Skeletal muscle satellite cell (primary cell): Measurements from ENCODE around the gene TBCD.

Experiments used
- H3K27me3 ChIP-seq: 2 replicates; pipeline ENCODE4 v1.7.0; 2013; ENCODE audit warnings: low read length; ENCODE audit not compliant: control insufficient read depth, insufficient read depth
- H3K36me3 ChIP-seq: 2 replicates; pipeline ENCODE4 v1.7.0; 2013; ENCODE audit warnings: mild to moderate bottlenecking, control low read depth, low read length; ENCODE audit not compliant: insufficient read depth
- H3K4me1 ChIP-seq: 2 replicates; pipeline ENCODE4 v1.7.0; 2013; ENCODE audit warnings: low read length; ENCODE audit not compliant: control insufficient read depth, insufficient read depth
- H3K4me2 ChIP-seq: 2 replicates; pipeline ENCODE4 v1.7.0; 2013; ENCODE audit warnings: mild to moderate bottlenecking, low read length
- H3K4me3 ChIP-seq: 2 replicates; pipeline ENCODE4 v1.7.0; 2013; ENCODE audit warnings: low read length
- H3K9ac ChIP-seq: 2 replicates; pipeline ENCODE4 v1.7.0; 2013; ENCODE audit warnings: mild to moderate bottlenecking, low read depth, low read length, moderate library complexity
- H3K9me3 ChIP-seq: replicated peaks from 2 replicates; pipeline ENCODE4 v1.7.0; 2013; ENCODE audit warnings: mild to moderate bottlenecking, control low read depth, low read length

The TBCD gene

GRCh38 chr17:82808006-82808405 is 56.1 kb downstream of the TBCD start:
- no peak overlapping the region for H3K4me3 ChIP-seq
- peaks cover 12% of the 10 kb centered on the region for H3K36me3 ChIP-seq

DNA sequence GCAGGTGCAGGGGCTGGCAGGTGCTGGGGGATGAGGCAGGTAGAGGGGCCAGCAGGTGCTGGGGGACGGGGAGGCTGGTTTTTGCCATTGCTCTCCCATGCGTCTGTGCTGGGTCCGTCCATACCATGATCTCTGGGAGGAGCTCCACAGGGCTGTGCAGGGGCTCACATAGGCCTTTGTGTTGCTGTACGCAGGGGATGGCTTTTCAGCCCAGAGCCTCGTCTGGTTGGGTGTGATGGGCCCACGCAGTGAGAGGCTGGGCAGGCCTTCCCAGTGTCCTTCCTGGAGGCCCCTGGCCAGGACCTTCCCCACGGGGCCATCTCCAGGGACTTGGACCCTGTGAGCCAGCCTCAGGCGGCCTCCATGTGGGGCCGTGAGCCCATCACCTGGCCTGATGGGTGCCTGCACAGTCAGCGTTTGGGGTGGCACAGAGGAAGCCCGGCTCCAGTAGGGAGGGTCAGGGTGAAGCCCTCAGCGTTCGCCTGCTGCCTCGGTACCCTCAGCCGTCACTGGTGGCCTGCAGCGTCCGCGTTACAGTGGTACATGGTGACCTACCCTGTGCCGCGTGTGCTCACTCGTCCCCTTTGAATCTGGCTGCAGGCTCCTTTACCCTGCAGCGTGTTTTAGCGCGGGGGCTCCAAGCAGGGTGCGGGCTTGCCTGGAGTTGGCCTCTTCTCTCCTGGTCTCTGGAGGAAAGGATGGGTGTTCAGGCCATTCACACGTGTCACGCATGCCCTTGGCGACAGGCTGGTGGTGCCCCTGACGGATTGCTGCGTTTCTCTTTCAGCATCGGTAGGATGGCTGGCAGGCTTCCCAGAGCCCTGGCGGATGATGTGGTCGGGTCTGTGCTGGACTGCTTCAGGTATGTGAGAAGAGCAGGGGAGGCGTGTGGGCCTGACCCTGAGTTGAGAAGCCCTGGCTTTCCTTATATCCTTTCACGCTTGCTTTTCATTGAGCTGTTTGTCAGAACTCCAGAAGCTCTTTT is 57.3 kb downstream of the TBCD start:
- Histone ChIP-seq H3K4me3 (no peak overlapping the region), H3K9me3 (no peaks in the 10 kb centered on the region), H3K36me3 (peaks cover 12% of the 10 kb centered on the region), H3K4me1 (peaks cover 9% of the 10 kb centered on the region), H3K4me2 (no peak overlapping the region), H3K27me3 (no peaks in the 10 kb centered on the region), H3K9ac (no peak overlapping the region)

More at GRCh38 chr17:82808006-82808405, 56.1 kb downstream of the TBCD start:
- Histone ChIP-seq H3K9me3 (no peaks in the 10 kb centered on the region), H3K27me3 (no peaks in the 10 kb centered on the region), H3K9ac (no peak overlapping the region), H3K4me2 (no peak overlapping the region), H3K4me1 (peaks cover 9% of the 10 kb centered on the region)

GRCh38 chr17:82810644-82811430 is 59.0 kb downstream of the TBCD start:
- no peak overlapping the region for H3K9ac ChIP-seq
- peaks cover 21% of the 10 kb centered on the region for H3K36me3 ChIP-seq
- no peaks in the 10 kb centered on the region for H3K4me1 ChIP-seq
- no peak overlapping the region for H3K4me3 ChIP-seq
- H3K4me2 ChIP-seq, result no peak overlapping the region
- no peaks in the 10 kb centered on the region for H3K9me3 ChIP-seq
- H3K27me3 ChIP-seq, result no peaks in the 10 kb centered on the region

GRCh38 chr17:82812058-82812457 is 60.2 kb downstream of the TBCD start:
- Histone ChIP-seq H3K4me1 (no peaks in the 10 kb centered on the region), H3K27me3 (no peaks in the 10 kb centered on the region), H3K9ac (no peak overlapping the region), H3K36me3 (peaks cover 27% of the 10 kb centered on the region), H3K9me3 (no peaks in the 10 kb centered on the region), H3K4me2 (no peak overlapping the region), H3K4me3 (no peak overlapping the region)

GRCh38 chr17:82812601-82813000 is 60.7 kb downstream of the TBCD start:
- Histone ChIP-seq H3K9me3 (no peaks in the 10 kb centered on the region), H3K4me2 (no peak overlapping the region), H3K9ac (no peak overlapping the region), H3K4me1 (no peaks in the 10 kb centered on the region), H3K27me3 (no peaks in the 10 kb centered on the region), H3K4me3 (no peak overlapping the region), H3K36me3 (peaks cover 27% of the 10 kb centered on the region)

DNA sequence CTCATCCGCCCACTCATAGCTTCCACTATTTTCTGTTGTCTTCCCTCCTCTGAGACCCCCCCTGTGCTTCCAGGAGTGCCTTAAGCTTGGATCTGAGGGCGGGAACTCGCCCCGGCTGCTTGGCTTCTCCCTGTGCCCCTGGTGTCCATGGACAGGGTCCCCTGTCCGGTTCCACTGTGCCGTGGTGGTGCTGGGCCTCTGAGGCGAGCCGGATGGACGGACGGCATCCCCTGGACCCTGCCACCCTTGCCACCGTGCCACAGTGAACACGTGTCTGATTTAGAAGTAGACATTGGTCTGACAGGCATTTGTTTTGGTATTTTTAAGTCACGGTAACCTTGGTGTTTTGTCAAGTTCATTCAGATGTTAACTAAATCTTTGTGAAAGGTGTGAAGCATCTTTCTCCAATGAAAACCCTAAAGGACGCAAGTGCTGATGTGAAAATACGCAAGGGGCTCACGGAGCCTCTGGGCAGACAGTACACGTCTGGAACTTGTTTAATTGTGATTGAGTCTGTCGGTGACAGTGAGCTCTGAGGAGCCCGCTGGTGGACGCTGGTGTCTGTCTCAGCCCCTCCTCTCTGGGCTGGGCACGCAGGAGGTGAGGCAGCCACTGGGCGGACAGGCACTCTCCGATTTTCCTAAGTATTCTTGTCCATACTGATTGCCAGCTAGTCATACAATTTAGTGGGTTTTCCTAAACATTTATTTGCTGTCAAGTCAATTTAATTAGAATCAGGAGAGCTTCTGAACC is 61.6 kb downstream of the TBCD start:
- H3K4me3 ChIP-seq, result no peak overlapping the region
- H3K36me3 ChIP-seq, result peaks cover 27% of the 10 kb centered on the region
- no peak overlapping the region for H3K9ac ChIP-seq
- no peaks in the 10 kb centered on the region for H3K27me3 ChIP-seq
- no peaks in the 10 kb centered on the region for H3K4me1 ChIP-seq
- no peaks in the 10 kb centered on the region for H3K9me3 ChIP-seq
- no peak overlapping the region for H3K4me2 ChIP-seq

DNA sequence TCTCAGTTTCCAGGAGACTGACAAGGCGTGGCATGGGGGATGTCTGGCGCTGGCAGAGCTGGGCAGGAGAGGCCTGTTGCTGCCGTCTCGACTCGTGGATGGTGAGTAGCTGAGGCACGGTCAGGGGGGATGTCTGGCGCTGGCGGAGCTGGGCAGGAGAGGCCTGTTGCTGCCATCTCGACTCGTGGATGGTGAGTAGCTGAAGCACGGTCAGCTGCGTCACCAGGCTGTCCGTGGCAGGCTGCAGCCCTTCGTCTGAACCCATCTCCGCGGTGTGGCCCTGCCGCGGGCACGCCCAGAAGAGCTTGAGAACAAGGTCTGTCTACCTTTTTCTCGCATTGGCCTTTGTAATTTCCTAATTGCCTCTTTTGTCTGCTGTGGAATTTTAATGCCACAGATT is 63.0 kb downstream of the TBCD start:
- H3K36me3 ChIP-seq, result peaks cover 26% of the 10 kb centered on the region

DNA sequence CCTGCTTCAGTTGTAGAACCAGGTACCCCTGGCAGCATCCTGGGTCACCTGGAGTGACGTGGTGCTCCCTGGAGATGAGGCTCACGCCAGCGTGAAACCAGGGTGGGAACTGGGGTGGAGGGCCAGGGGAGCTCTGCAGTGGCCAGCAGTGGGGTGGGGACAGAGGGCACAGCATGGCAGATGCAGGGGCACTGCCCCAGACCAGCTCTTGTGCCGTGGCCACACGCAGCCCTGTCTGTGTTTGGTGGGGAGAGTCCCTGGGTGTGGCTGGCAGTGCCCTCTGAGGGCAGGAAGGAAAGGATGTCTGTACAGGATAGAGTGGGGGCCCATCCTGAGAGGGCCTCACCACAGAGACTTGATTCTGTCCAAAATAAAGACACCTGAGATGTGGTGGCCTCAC is 63.5 kb downstream of the TBCD start:
- H3K4me2 ChIP-seq, result no peak overlapping the region
- no peak overlapping the region for H3K4me3 ChIP-seq
- peaks cover 26% of the 10 kb centered on the region for H3K36me3 ChIP-seq
- H3K4me1 ChIP-seq, result no peaks in the 10 kb centered on the region
- peaks cover 3% of the 10 kb centered on the region for H3K9me3 ChIP-seq
- H3K9ac ChIP-seq, result no peak overlapping the region
- no peaks in the 10 kb centered on the region for H3K27me3 ChIP-seq

More for the DNA sequence above, 63.0 kb downstream of the TBCD start:
- no peaks in the 10 kb centered on the region for H3K4me1 ChIP-seq
- no peak overlapping the region for H3K4me2 ChIP-seq
- H3K27me3 ChIP-seq, result no peaks in the 10 kb centered on the region
- H3K4me3 ChIP-seq, result no peak overlapping the region
- H3K9ac ChIP-seq, result no peak overlapping the region
- no peaks in the 10 kb centered on the region for H3K9me3 ChIP-seq

GRCh38 chr17:82815790-82816305 is 64.0 kb downstream of the TBCD start:
- peaks cover 26% of the 10 kb centered on the region for H3K36me3 ChIP-seq
- H3K27me3 ChIP-seq, result no peaks in the 10 kb centered on the region
- no peak overlapping the region for H3K4me3 ChIP-seq
- H3K9me3 ChIP-seq, result peaks cover 6% of the 10 kb centered on the region
- no peak overlapping the region for H3K4me2 ChIP-seq
- no peaks in the 10 kb centered on the region for H3K4me1 ChIP-seq
- H3K9ac ChIP-seq, result no peak overlapping the region

DNA sequence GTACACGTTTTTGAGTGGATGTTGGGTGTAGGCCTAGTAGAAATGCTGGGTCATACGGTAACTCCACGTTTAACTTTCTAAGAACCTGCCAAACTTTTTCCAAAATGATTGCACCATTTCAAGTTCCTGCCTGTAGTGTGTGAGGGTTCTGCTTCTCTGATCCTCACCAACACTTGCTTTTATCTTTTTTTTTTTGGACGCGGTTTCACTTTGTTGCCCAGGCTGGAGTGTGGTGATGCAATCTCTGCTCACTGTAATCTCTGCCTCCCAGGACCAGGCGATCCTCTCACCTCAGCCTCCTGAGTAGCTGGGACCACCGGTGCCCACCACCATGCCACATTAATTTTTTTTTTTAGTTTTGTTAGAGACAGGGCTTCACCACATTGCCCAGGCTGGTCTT is 64.5 kb downstream of the TBCD start:
- Histone ChIP-seq H3K9ac (no peak overlapping the region), H3K4me2 (no peak overlapping the region), H3K36me3 (peaks cover 26% of the 10 kb centered on the region), H3K27me3 (no peaks in the 10 kb centered on the region), H3K4me3 (no peak overlapping the region), H3K4me1 (no peaks in the 10 kb centered on the region), H3K9me3 (peaks cover 6% of the 10 kb centered on the region)

- Histone ChIP-seq H3K4me2 (no peak overlapping the region), H3K27me3 (no peaks in the 10 kb centered on the region), H3K9me3 (peaks cover 6% of the 10 kb centered on the region), H3K9ac (no peak overlapping the region), H3K36me3 (peaks cover 22% of the 10 kb centered on the region), H3K4me3 (no peak overlapping the region), H3K4me1 (no peaks in the 10 kb centered on the region)
Observed at GRCh38 chr17:82817947-82818346, 66.1 kb downstream of the TBCD start.
